Stromal cell of bone marrow (primary cell): ENCODE results near the gene CALM1.
"Not testable (repeated sequence)": the region's sequence is repeated elsewhere in the genome, so short reads cannot be mapped to it uniquely, and the experiment has no call there.

ENCODE experiments used
- DNase-seq: peaks from one replicate; pipeline ENCODE4 v3.0.0-alpha.2; 2012; ENCODE audit warnings: low read depth

Gene CALM1

DNA sequence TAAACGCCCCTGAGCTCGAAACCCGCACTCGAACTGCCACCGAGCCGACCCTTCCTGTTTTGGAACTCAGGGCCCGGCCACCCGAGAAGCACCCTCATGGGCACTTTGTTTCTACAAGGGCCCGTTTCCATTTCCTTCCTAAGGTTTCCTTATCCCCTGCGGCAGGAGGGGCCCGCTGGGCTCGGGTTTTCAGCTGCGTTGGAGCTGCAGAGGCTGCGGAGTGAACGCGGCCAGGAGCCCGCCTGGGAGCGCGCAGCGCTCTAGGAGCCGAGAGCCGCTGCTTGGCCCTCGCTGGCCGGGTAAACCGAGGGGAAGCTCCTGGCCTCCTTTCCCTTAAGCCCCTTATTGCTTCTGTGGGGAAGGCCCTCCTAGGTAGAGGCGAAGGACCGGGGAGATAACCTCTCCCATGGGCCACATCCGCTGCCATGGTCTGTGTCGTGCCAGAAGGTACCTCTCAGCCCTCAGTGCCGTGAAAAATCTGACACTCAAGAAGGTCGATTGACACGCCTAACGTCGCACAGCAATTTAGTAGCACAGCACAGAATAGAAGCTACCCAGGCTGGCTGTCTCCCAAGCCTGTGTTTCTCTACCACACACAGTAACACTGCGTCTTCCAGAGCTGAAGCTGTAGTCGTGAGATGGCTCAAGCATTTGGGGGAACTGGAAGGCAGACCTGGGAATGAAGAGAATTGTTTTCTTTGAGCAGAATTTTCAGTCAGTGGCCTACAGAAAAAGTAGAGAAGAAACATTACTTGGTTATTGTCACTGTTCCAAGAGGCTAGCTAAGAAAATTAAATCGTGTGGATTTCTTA lies 12.9 kb upstream of the CALM1 start:
- DNase-seq = no peak

DNA sequence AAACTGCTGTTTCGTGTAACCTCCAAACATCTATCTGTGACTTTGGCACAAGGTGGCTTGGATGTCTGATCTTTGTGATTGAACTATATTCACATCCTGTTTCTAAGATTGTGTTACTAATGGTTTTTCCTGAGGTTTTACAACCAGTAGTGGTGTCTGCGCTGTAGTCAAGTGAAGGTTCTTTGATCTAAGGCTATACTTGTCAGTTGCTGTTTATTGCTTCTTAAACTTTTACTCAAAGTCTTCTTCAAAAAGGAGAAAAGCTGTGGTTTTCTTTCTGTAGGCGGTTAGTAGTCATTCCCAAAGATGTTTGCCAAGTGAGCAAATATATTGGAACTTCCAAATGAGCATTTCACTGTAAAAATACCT lies 12.3 kb upstream of the CALM1 start:
- DNase-seq = no peak

DNA sequence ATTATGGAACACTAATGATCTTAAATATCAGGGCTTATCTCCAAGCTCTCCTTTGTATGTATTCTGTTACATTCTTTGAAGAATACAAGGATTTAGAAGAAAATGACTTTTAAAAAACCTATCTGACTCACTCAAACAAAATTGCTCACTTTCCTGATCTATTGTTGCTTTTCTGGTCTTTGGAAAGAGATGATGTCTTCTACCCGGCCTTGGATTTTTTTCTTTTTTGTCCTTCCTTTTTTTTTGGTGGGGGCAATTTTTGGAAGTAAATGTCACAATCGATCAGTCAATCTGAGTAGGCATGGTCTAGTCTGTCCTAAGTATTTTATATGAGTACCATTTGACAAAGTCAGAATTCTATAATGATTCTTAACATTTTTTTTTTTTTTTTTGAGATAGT lies 10.5 kb upstream of the CALM1 start:
- DNase-seq = no peak

DNA sequence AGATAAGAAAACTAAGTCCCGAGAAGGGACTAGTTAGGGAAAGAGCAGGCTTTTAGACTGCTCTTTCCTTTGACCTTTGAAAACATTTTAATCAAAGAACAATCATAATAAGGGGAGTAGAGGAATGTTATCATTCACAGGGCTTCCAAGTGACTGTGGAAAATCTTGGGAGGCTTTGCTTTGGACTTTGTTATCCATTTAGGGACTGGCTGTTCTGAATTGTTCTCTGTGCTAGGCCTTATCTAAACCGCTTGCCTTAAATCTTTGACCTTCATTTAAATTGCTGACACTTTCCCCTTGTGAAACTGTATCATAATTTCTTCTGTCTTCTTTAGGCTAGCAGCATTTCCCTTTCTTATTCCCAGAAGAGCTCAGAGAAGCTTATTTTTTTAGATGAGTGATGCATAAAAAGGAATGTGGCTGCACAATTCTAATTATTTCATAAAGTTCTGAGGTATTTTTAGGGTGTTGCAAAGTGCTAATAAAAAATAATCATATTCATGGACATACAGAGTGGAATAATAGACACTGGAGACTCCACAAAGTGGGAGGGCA lies 9.5 kb upstream of the CALM1 start:
- no peak for DNase-seq

DNA sequence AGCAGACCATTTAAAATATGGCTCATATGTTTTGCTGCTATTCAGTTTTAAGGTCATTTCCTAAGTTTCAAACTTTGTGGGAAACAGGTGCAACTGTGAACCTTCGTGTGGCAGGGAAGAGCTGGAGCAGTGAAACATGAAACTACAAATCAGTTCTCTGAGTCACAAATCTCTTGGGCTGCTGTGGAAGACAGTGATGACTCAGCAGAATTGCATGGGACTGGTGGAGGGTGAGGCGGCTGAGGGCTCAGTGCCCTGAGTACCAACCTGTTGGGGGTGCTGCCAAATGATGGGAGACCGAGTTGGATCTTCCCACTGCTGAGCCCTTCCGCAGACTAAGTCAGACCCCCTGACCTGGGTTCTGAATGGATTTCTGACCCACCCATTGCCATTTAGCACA lies 8.4 kb upstream of the CALM1 start:
- DNase-seq = no peak

DNA sequence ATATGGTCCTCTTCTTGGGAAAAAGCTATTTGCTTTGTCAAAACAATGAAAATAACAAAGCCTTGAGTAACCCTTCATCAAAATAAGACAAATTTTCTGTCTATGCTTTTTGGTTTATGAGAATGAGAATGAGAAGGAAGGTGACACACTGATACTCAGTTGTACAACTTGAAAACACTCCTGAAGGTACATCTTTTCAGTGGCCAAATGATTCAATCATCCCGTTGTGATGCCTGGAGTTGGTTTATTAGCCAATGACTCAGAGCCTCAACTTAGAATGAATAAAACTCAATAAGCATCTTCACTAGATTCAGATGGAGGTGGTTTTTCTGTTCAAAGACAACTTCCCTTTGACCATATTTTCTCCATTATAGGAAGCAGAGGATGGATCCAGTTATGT lies 7.8 kb upstream of the CALM1 start:
- DNase-seq = no peak

DNA sequence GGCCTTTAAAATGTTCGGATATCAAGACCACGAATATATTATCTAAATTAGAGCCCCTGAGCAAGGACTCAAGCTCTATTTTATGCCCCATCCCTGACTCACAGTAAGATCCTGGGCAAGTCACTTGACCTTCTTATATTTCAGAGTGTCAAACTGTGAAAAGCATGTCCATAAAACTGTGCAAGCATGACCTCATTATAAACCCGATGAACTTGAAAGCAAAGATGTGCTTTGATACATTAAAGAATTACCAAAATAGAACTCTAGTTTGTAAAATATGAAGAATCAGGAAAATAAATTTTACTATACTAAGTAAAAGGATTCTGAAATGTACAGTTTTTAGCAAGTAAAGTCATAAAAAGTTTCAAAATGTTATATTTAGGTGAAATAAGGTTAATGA lies 2.9 kb upstream of the CALM1 start:
- no peak for DNase-seq

DNA sequence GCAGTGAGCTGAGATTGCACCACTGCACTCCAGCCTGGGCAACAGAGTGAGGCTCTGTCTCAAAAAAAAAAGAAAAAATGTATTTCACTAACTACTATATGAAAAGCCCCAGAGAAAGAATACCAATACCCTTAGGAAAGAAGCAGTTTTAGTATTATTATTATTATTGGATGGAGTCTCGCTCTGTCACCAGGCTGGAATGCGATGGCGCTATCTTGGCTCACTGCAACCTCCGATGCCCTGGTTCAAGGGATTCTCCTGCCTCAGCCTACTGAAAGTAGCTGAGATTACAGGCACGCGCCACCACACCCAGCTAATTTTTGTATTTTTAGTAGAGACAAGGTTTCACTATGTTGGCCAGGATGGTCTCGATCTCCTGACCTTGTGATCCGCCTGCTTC lies 2.0 kb upstream of the CALM1 start:
- not testable (repeated sequence) for DNase-seq

DNA sequence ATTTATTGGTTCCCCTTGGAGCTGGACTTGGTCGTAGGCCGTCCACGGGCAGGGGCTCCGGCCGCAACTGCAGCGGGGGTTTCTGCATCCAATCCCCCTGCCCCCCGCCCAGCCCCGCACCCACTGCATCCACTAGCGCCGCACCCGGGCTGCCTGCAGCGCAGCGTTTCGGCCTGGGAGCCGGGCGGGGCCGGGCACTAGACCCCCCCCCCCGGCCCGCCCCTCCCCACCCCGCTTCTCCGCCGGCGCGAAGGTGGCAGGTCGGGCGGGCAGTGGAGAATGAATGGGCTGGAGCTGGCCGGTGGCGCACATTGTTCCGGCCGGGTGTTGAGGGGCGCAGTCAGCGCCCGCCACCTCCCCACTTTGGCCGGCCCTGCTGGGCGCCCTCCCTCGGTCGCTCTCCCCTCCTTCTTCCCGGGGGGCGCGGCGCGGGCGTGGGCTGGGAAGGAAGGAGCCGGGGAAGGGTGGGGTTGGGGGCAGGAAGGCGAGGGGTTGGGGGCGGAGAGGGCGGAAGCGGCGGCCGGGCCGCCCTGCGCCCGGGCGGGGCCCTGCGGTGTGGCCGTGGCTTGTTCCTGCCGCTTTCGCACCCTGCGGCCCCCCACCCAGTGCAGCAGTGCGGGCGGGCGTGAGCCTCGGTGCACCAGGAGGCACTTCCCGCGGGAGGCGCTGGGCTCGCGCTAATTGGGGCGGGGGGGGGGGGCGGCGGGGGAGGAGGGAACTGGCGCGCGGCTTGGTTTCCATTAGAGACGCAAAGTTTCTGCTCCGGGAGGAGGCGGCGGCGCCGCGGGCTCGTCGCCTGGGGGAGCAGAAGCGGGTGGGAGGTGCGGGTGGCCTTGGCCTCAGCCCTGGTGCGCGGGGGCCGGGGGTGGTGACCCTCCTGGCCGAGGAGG lies 841 bp downstream of the CALM1 start:
- no peak for DNase-seq

DNA sequence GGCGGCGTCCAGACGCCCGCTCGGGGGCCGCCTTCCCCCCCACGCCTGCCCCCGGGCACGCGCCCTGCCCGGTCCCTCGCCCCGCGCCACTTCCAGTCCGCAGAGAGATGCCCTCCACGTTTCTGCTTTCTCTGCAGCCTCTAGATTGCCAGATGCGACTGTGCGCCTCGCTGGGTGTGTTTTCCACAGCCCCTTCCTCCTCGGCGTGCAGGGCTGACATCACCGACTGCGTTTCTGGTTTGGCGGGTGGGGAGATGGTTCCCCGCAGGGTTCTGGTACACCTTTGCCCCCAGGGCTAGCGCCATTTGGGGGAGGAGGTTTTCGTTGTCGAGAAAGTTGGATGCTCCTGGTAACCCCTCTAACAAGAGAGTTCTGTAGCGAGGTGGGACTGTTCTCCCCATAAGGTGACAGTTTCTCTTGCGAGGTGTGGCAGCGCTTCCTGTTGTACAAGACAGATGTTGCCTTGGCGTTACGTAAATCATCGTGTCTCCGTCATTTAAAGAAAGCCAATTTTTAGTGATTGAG lies 1.5 kb downstream of the CALM1 start:
- no peak for DNase-seq

DNA sequence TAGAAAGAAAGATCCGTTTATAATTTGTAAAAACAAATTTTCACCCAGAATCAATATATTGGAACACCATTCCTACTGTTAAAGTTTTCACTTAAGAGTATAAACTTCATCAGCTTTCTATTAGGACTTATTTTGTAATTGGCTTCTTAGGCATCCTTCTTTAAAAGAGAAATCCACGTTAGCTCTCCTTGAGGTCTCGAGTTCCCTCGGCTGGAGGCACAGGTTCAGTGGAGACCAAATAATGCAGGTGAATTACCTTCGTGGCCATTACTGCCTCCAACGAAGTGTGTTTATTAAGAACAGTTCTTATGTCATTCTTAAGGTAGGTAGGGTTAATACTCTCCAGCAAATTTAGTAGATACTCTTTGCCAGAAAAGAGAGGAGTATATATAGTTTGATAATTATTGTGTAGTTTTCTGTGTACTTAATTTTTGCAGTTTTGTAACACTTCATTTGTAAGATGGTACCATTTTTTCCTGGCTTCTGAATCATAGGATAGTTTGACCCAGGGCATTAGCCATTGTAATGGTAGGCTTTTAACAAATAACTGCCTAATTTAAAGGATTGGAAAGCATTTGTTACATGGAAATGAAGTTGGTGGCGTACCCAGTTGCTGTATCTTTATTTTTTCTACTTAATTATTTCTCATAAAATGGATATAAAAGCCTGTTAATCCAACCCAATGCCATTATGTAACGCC lies 2.2 kb downstream of the CALM1 start:
- no peak for DNase-seq

DNA sequence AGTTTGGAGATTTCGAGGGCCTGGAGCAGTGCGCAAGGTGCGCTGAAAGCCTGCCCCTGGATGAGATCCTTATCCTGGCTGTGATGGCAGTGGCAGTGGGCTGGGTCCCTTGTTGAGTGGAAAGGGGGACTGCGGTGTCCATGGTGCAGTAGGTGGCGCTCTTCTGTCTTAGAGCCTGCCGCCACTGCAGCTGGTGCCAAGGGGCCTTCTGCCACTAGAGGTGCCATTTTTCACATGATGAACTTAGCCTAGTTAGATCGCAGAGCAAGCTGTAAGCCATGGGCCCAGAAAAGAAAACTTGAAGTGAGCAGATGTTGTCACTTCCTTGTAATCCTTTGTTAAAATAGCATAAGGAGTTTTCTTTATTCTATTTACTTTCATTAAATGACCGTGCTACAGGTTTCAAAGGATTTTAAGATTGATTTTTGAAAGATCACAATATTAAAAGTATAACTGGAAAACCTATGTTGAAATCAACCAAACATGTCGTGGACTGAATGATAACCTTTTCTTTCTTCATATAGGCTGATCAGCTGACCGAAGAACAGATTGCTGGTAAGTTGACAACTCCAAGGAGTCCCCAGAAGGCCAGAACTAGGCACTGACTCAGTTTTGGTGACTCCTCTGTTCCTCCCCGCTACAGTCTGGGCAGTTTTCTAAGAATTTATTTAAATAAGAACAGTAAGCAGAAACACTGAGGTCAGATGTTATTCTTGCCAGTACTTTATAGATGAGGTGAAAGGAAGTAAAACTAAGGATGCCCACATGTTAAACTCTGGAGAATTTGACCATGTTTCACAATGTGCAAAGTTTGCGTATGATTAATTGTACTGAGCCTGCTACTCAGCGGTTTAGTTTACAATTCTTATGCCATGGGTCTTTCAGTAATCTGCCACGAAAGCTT lies 3.0 kb downstream of the CALM1 start:
- DNase-seq = peak; percentile 82

DNA sequence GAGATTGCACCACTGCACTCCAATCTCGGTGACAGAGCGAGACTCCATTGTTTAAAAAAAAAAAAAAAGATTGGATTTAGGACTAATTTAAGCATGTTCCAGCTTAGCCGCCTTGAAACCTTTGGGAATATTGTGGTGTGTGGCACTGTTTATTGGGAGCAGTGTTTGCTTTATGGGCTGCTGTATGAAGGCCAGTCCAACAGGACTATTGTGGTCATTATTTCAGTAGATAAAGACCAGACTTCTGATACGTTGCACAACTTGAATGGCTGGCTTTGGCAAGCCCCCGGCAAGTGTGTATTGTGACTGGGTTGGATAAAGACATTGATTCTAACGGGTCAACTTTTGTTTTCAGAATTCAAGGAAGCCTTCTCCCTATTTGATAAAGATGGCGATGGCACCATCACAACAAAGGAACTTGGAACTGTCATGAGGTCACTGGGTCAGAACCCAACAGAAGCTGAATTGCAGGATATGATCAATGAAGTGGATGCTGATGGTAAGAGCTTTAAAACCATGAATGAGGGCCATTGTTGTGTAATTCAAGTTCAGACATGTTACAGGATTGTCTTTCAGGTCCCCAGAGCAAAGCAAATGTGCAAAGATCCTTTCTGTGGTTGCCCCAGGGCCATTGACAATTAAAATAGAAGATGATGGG lies 4.2 kb downstream of the CALM1 start:
- DNase-seq = no peak

DNA sequence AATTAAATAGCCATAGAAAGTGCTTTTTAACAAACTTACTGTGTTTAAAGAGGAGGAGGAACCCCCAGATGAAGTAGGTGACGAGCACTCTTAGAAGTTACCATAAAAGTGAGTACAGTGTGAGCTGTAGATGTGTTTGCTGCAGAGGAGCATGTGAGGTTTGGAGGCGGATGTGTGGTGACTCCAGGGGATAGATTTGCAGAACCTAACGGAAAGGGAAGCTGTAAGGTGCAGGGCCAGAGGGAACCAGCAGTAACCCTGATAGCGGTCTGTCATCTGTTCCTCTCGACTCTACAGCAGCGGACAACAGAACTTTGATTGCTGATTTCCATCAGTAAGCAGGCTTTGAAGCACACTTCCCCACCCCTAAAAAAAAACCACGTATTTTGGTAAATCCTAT lies 5.2 kb downstream of the CALM1 start:
- no peak for DNase-seq

DNA sequence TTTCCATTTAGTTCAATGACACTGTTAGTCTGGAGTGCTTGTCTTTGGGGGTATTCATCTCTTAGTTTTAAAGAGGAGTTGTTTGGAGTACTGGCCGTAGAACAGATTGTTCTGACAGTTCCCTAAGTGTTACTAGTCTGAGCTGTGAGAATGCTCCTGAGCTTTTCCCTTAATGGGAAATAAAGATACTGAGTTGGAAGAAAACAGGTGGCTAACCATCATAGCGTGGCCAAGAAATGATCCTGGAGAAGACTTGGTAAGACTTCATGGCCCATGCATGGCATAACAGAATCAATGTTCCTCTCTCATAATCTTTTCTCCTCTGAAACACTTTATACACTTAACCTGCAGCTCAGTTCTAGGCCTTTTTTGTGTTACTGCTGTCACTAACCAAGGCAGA lies 6.2 kb downstream of the CALM1 start:
- no peak for DNase-seq

DNA sequence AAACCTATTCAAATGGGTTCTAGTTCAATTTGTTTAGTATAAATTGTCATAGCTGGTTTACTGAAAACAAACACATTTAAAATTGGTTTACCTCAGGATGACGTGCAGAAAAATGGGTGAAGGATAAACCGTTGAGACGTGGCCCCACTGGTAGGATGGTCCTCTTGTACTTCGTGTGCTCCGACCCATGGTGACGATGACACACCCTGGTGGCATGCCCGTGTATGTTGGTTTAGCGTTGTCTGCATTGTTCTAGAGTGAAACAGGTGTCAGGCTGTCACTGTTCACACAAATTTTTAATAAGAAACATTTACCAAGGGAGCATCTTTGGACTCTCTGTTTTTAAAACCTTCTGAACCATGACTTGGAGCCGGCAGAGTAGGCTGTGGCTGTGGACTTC lies 8.3 kb downstream of the CALM1 start:
- DNase-seq = no peak

DNA sequence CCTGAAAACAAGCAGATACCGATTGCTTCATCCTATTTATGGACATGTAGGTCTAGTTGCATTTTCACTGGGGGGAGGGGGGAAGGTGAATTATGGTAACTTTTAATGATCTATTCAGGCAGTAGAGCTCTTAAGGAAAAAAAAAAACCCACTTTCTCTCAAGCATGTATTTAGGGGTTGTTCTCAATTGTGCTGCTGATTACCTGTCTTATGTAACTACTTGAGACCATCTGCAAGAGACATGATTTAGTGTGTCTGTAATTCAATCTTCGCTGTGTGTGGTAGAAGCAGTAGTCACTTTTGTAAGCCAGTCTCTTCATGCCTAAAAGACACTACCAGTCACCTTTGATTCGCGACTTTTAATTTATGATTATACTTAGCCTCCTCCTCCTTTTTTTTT lies 8.9 kb downstream of the CALM1 start:
- no peak for DNase-seq

DNA sequence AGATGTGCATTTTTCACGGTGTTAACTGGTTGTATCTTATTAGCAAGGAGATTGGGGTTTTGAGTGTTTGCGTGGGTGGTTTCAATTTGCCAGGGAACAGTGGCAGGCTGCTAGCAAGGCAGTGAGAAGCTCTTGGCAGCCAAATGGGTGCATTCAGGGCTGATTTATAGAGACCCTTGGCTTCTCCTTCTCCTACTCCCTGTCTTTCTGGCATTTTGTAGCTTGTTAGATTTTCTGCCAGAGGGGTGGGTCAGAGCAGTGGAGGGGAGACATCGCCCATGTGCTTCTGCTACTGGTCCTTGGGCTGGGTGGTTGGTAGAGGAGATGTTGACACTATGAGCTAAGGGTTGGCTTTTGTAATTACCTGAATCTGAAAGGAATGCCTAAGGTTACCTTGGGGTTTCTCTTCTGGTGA lies 9.6 kb downstream of the CALM1 start:
- DNase-seq = no peak

DNA sequence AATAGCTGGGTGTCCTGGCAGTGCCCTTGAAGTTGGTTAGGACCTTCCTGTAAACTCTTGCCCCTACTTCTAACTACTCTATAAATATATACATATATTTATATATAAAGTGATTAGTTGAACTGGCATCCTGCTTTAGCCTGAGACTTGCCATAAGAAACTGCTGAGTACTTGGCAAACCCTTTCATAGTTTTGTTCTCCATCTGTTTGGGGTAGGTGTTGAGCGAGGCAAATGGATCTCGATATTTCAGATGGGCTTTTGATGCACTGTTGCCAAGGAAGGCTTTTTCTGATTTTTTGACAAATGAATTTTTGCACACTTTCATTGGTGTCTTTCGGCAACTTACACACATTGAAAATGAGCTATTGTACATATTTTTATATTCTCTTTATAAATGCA lies 10.4 kb downstream of the CALM1 start:
- no peak for DNase-seq

DNA sequence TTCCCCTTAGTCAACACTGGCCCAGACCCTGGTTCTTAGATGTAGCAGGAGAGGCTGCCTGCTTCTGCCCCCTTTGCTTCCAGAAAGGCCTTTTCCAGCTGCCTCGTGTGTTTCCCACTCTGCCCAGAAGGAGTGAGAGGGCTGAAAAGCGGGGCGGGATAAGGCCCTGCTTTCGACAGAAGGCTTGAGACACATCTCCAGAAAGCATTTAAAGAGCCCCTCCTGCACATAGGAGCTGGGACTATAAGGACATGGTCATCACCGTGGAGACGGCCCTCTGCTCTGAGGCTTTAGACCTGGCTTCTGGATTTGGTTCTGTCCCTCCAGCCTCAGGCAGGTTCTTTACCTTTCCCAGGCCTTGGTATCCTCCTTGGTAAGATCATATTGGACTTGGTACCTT lies 11.9 kb downstream of the CALM1 start:
- no peak for DNase-seq
